Measurements from ENCODE around the gene SEC14L2.

DNA sequence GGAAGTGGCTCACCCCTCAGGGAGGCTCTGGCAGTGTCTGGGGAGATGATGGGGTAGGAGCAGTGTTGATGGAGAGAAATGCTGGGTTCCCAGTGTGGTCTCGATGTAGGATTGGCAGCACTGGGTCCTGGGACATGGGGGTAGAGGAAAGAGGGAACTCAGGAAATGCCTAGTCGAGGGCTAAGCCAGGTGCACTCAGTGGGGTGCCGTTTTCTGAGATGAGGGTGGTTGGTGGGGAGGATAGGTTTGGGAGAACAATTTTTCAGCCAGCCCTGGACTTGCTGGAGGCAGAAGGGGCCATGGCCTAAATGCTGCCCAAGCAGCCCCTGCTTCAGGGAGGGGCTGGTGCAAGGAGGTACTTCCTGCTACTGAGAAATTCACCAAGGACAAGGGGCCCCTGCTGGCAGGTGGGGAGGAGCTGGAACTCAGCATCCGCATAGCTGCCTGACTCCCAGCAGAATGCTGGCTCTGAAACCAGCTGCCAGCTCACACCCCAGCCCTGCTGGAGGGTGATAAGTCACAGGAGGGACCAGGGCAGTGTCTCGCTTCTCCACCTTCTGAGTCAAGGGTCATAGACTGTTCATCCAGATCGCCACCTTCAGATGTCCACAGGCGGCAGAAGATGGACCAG is 34.1 kb upstream of the SEC14L2 start:
- TF ChIP-seq GATA2 (IDR thresholded peaks at IDR 0.05; ENCODE audit: insufficient read depth, insufficient read length, low read depth, low read length) (no peak), POLR2A (IDR thresholded peaks at IDR 0.05; ENCODE audit: low read depth, low read length) (no peak)
- TF ChIP-seq, protein P1, sequence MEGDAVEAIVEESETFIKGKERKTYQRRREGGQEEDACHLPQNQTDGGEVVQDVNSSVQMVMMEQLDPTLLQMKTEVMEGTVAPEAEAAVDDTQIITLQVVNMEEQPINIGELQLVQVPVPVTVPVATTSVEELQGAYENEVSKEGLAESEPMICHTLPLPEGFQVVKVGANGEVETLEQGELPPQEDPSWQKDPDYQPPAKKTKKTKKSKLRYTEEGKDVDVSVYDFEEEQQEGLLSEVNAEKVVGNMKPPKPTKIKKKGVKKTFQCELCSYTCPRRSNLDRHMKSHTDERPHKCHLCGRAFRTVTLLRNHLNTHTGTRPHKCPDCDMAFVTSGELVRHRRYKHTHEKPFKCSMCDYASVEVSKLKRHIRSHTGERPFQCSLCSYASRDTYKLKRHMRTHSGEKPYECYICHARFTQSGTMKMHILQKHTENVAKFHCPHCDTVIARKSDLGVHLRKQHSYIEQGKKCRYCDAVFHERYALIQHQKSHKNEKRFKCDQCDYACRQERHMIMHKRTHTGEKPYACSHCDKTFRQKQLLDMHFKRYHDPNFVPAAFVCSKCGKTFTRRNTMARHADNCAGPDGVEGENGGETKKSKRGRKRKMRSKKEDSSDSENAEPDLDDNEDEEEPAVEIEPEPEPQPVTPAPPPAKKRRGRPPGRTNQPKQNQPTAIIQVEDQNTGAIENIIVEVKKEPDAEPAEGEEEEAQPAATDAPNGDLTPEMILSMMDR (IDR thresholded peaks at IDR 0.05; ENCODE audit: extremely low read depth in 1 of 2, insufficient read depth in 1 of 2, low read depth in 1 of 2, low read length in 2 of 2): no peak

All from endothelial cell of umbilical vein (primary cell).